Measurements from ENCODE around the gene SPO11. TPM values are rescaled to one million over a fixed set of nuclear protein-coding genes. Genes with fewer than 3 reads are reported as not detected.

The SPO11 gene
- total RNA-seq, 4 donors from 2014 or later: not detected

GRCh38 chr20:57298457-57298856 is 31.1 kb upstream of the SPO11 start:
- no peaks in the 10 kb centered on the region for H3K4me1 ChIP-seq
- intact Hi-C loops (cut with DNase I; ENCODE audit: low total_unique reads): no loop called here
- TF ChIP-seq CTCF (IDR thresholded peaks at IDR 0.05) (no peak), POLR2A (IDR thresholded peaks at IDR 0.05) (no peak)
- DNase-seq: no peak
- no peak overlapping the region for H3K4me3 ChIP-seq
- H3K9me3 ChIP-seq: no peaks in the 10 kb centered on the region
- no peak overlapping the region for H3K27ac ChIP-seq
- no peaks in the 10 kb centered on the region for H3K36me3 ChIP-seq
- H3K27me3 ChIP-seq: no peaks in the 10 kb centered on the region

GRCh38 chr20:57301026-57301425 is 28.6 kb upstream of the SPO11 start:
- no peaks in the 10 kb centered on the region for H3K4me1 ChIP-seq
- intact Hi-C loops (cut with DNase I; ENCODE audit: low total_unique reads): no loop called here
- TF ChIP-seq CTCF (IDR thresholded peaks at IDR 0.05) (no peak), POLR2A (IDR thresholded peaks at IDR 0.05) (no peak)

GRCh38 chr20:57306747-57307146 is 22.9 kb upstream of the SPO11 start:
- DNase-seq: no peak
- H3K4me3 ChIP-seq: no peak overlapping the region
- no peak overlapping the region for H3K27ac ChIP-seq
- no peaks in the 10 kb centered on the region for H3K27me3 ChIP-seq
- H3K4me1 ChIP-seq: no peaks in the 10 kb centered on the region
- no peaks in the 10 kb centered on the region for H3K9me3 ChIP-seq
- no peaks in the 10 kb centered on the region for H3K36me3 ChIP-seq
- TF ChIP-seq POLR2A (IDR thresholded peaks at IDR 0.05) (no peak), CTCF (IDR thresholded peaks at IDR 0.05) (no peak)
- intact Hi-C loops (cut with DNase I; ENCODE audit: low total_unique reads): no loop called here

More at GRCh38 chr20:57301026-57301425, 28.6 kb upstream of the SPO11 start:
- DNase-seq: no peak
- no peak overlapping the region for H3K27ac ChIP-seq
- no peaks in the 10 kb centered on the region for H3K9me3 ChIP-seq
- H3K4me3 ChIP-seq: no peak overlapping the region
- no peaks in the 10 kb centered on the region for H3K36me3 ChIP-seq
- no peaks in the 10 kb centered on the region for H3K27me3 ChIP-seq

GRCh38 chr20:57308451-57309271 is 20.9 kb upstream of the SPO11 start:
- Histone ChIP-seq H3K4me3 (no peak overlapping the region), H3K27me3 (no peaks in the 10 kb centered on the region), H3K4me1 (no peaks in the 10 kb centered on the region), H3K9me3 (no peaks in the 10 kb centered on the region), H3K27ac (no peak overlapping the region), H3K36me3 (no peaks in the 10 kb centered on the region)
- no peak for DNase-seq
- intact Hi-C loops (cut with DNase I; ENCODE audit: low total_unique reads): no loop called here
- TF ChIP-seq POLR2A (IDR thresholded peaks at IDR 0.05) (no peak), CTCF (IDR thresholded peaks at IDR 0.05) (no peak)

DNA sequence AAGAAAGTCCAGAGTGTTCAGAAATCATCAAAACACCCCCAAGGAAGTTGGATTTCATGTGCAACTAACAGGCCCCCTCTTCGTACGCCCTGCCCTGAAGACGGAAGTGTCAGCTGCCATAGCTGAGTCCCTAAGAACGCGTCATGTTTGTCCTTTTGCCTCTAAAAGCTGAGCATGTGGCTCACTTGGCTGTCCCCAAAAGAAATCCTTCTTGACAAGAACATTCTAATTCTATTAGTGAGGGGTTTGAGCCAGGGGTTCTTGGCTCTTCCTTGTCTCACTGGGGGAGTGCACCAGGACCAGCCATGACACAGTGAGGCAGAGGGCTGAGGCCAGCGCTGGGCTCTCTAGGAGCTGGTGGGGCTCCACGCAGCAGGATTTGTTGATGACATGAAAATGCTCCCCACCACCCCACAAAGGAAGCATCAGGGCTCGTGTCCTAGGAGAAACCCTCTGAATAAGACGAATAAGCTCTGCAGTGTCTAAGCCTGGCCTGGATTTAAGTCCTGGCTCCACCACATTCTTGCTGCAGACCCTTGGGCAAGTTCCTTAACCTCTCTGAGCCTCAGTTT is 20.0 kb upstream of the SPO11 start:
- no peak for TF ChIP-seq POLR2A (IDR thresholded peaks at IDR 0.05)
- TF ChIP-seq CTCF (IDR thresholded peaks at IDR 0.05): no peak
- no peaks in the 10 kb centered on the region for H3K27me3 ChIP-seq
- H3K27ac ChIP-seq: no peak overlapping the region
- intact Hi-C loops (cut with DNase I; ENCODE audit: low total_unique reads): no loop called here
- H3K9me3 ChIP-seq: no peaks in the 10 kb centered on the region
- H3K4me3 ChIP-seq: no peak overlapping the region
- H3K4me1 ChIP-seq: no peaks in the 10 kb centered on the region
- H3K36me3 ChIP-seq: no peaks in the 10 kb centered on the region
- no peak for DNase-seq
